SK-N-SH (cell line): ENCODE results near the gene SLC2A5. TPM values are rescaled to one million over a fixed set of nuclear protein-coding genes. Genes with fewer than 3 reads are reported as not detected.

Source experiments
- CTCF ChIA-PET: fragments of 300-600, 350-600 bp; formaldehyde crosslinking; extraction: SDS; loops from one replicate; lab custom pipeline; 2021; lab: Yijun Ruan, JAX
- POLR2A ChIA-PET: fragments of 350-600 bp; sonication (Branson Sonifier 250); formaldehyde crosslinking; extraction: SDS; loops from one replicate; lab custom pipeline; 2020; ENCODE audit warnings: antibody characterized with exemption, inconsistent platforms; lab: Yijun Ruan, JAX
- DNase-seq: peaks from one replicate; pipeline ENCODE4 v3.0.0; 2012
- H2AFZ ChIP-seq: fragments of 200-600 bp; sonication (generic); 2 replicates; pipeline ENCODE4 v1.8.1; 2016; ENCODE audit warnings: antibody characterized with exemption, mild to moderate bottlenecking, low read depth
- H3F3A ChIP-seq: fragments of 200-600 bp; sonication (generic); replicated peaks from 2 replicates; pipeline ENCODE3; 2016; ENCODE audit warnings: antibody characterized with exemption, mild to moderate bottlenecking; ENCODE audit not compliant: insufficient read depth
- H3K27ac ChIP-seq, 2 experiments: fragments of 200-500 bp in 1 of 2; fragments of 200-600 bp in 1 of 2; sonication (Bioruptor generic) in 1 of 2; sonication (generic), shearing (Covaris generic) in 1 of 2; 2 replicates each; pipeline versions ENCODE4 v1.5.1 to v1.6.1; 2014 to 2016; ENCODE audit warnings: low read depth in 2 of 2, inconsistent platforms in 1 of 2, low read length in 1 of 2, mild to moderate bottlenecking in 1 of 2, mixed read lengths in 1 of 2
- H3K27me3 ChIP-seq: fragments of 200-600 bp; sonication (generic), shearing (Covaris generic); 2 replicates; pipeline ENCODE4 v1.6.1; 2016; ENCODE audit warnings: mixed run types; ENCODE audit not compliant: insufficient read depth
- H3K36me3 ChIP-seq, 2 experiments: fragments of 200-500 bp in 1 of 2; fragments of 200-600 bp in 1 of 2; sonication (Bioruptor generic) in 1 of 2; sonication (generic) in 1 of 2; replicated peaks in 1 of 2; 2 replicates each; pipeline versions ENCODE3 to v1.5.1; 2014 to 2016; ENCODE audit warnings: low read length in 1 of 2, mild to moderate bottlenecking in 1 of 2; ENCODE audit not compliant: insufficient read depth in 2 of 2, control insufficient read depth in 1 of 2
- H3K4me1 ChIP-seq, 2 experiments: fragments of 200-500 bp in 1 of 2; fragments of 200-600 bp in 1 of 2; sonication (Bioruptor generic) in 1 of 2; sonication (generic), shearing (Covaris generic) in 1 of 2; 2 replicates each; pipeline versions ENCODE4 v1.5.1 to v1.6.1; 2014 to 2016; ENCODE audit warnings: low read depth in 1 of 2, low read length in 1 of 2, mixed run types in 1 of 2; ENCODE audit not compliant: insufficient read depth in 2 of 2, control insufficient read depth in 1 of 2
- H3K4me2 ChIP-seq: fragments of 200-600 bp; sonication (generic), shearing (Covaris generic); 2 replicates; pipeline ENCODE4 v1.6.1; 2017; ENCODE audit warnings: mixed run types
- H3K4me3 ChIP-seq, 2 experiments: fragments of 200-500 bp in 1 of 2; fragments of 200-600 bp in 1 of 2; sonication (Bioruptor generic) in 1 of 2; sonication (generic), shearing (Covaris generic) in 1 of 2; 2 replicates each; pipeline versions ENCODE4 v1.5.1 to v1.8.1; 2014 to 2016; ENCODE audit warnings: low read depth in 2 of 2, inconsistent platforms in 1 of 2, low read length in 1 of 2, mild to moderate bottlenecking in 1 of 2, mixed read lengths in 1 of 2, moderate library complexity in 1 of 2
- H3K79me2 ChIP-seq: fragments of 200-600 bp; sonication (generic); 2 replicates; pipeline ENCODE4 v1.8.1; 2017; ENCODE audit warnings: mild to moderate bottlenecking; ENCODE audit not compliant: insufficient read depth
- H3K9ac ChIP-seq: fragments of 200-600 bp; sonication (generic); 2 replicates; pipeline ENCODE4 v1.6.1; 2017; ENCODE audit warnings: mixed run types
- H3K9me2 ChIP-seq: fragments of 200-600 bp; sonication (generic); 2 replicates; pipeline ENCODE4 v1.6.1; 2017; ENCODE audit warnings: mixed run types
- H3K9me3 ChIP-seq: fragments of 200-600 bp; sonication (generic); 2 replicates; pipeline ENCODE4 v1.6.1; 2017; ENCODE audit warnings: mixed run types, mild to moderate bottlenecking, moderate library complexity
- H4K20me1 ChIP-seq: fragments of 200-600 bp; sonication (generic); 2 replicates; pipeline ENCODE4 v1.6.1; 2017; ENCODE audit warnings: mild to moderate bottlenecking, mixed run types; ENCODE audit not compliant: insufficient read depth
- EP300 ChIP-seq, 2 experiments: IDR thresholded peaks; 2 replicates each; pipeline versions ENCODE4 v1.4.0 to v1.6.1; 2012; ENCODE audit warnings: borderline replicate concordance in 1 of 2, low read depth in 1 of 2, low read length in 1 of 2
- GABPA ChIP-seq: IDR thresholded peaks from 2 replicates; pipeline ENCODE4 v1.4.0; 2012; ENCODE audit warnings: low read depth, mild to moderate bottlenecking
- JUND ChIP-seq: IDR thresholded peaks from 2 replicates; pipeline ENCODE4 v1.4.0; 2012
- MXI1 ChIP-seq: IDR thresholded peaks from 2 replicates; pipeline ENCODE4 v1.6.1; 2012; ENCODE audit warnings: mild to moderate bottlenecking, low read depth, low read length, improper control_type of control experiment
- NFIC ChIP-seq: IDR thresholded peaks from 2 replicates; pipeline ENCODE4 v1.4.0; 2012; ENCODE audit warnings: borderline replicate concordance
- RFX5 ChIP-seq: IDR thresholded peaks from 2 replicates; pipeline ENCODE4 v1.6.1; 2012; ENCODE audit warnings: mild to moderate bottlenecking, improper control_type of control experiment, low read length
- RXRA ChIP-seq: IDR thresholded peaks from 2 replicates; pipeline ENCODE4 v1.4.0; 2012; ENCODE audit warnings: low read depth, mild to moderate bottlenecking, borderline replicate concordance
- SIN3A ChIP-seq: IDR thresholded peaks from 2 replicates; pipeline ENCODE4 v1.6.1; 2012; ENCODE audit warnings: low read depth, mild to moderate bottlenecking, low read length, moderate library complexity, borderline replicate concordance
- TAF1 ChIP-seq: IDR thresholded peaks from 2 replicates; pipeline ENCODE4 v1.6.1; 2012; ENCODE audit warnings: low read depth, mild to moderate bottlenecking, low read length, moderate library complexity, borderline replicate concordance
- TEAD4 ChIP-seq: IDR thresholded peaks from 2 replicates; pipeline ENCODE4 v1.4.0; 2012; ENCODE audit warnings: mild to moderate bottlenecking, borderline replicate concordance; ENCODE audit not compliant: insufficient read depth
- WGBS: methylation state at CpG from one replicate; pipeline ENCODE4 v1.1.6; 2017; ENCODE audit warnings: low lambda C conversion rate; 5-methylcytosine and 5-hydroxymethylcytosine counted together
- polyA plus RNA-seq, 3 experiments: library from polyadenylated mRNA; depleted of rRNA; stranded (reverse); fragments of >200 nt; gene quantifications; 2 replicates each; pipeline ENCODE4 v1.2.3, GENCODE V29; 2012
- TF ChIP-seq, protein P1 (sequence below): IDR thresholded peaks from 2 replicates; pipeline ENCODE4; 2012
- TF ChIP-seq, protein P2 (sequence below): fragments of 150-350 bp; IDR thresholded peaks from 2 replicates; pipeline ENCODE4 v1.6.1; 2016; ENCODE audit warnings: mild to moderate bottlenecking, low read depth, low read length
- TF ChIP-seq, protein P3 (sequence below): fragments of 200-600 bp; sonication (generic); IDR thresholded peaks from 2 replicates; pipeline ENCODE4 v1.6.1; 2017; ENCODE audit warnings: antibody characterized with exemption, mild to moderate bottlenecking, moderate library complexity
- TF ChIP-seq, protein P4 (sequence below): fragments of 150-350 bp; IDR thresholded peaks from 2 replicates; pipeline ENCODE4 v1.6.1; 2017; ENCODE audit warnings: antibody characterized with exemption, low read length, low read depth, borderline replicate concordance

SLC2A5 gene
- polyA plus RNA-seq, 1 of the 3 experiments (the other 2 are of a cell fraction) = 0.02 TPM

DNA sequence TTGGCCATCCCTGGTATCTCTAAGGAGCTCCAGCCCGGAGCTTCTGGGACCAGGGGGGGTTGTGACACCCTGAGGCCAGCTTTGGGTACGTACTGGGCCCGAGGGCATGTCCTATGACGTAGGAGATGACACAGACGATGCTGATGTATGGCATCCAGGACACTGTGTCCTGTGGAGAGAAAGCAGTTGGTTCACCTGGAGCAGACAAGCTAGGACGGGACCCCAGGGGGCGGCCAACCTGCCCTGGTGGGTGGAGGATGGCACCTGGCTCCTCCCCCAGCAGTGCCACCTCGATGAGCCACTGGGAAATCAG, 31.1 kb downstream of the SLC2A5 start:
- Histone ChIP-seq H3F3A (no peaks in the 10 kb centered on the region), H3K4me3 (no peak overlapping the region), H3K9me2 (no peaks in the 10 kb centered on the region), H3K9me3 (no peaks in the 10 kb centered on the region), H2AFZ (no peak overlapping the region), H3K4me2 (no peak overlapping the region), H3K79me2 (no peaks in the 10 kb centered on the region), H3K27me3 (no peaks in the 10 kb centered on the region), H3K27ac (no peak overlapping the region), H3K9ac (no peak overlapping the region), H3K4me1 (no peaks in the 10 kb centered on the region), H3K36me3 (no peaks in the 10 kb centered on the region), H4K20me1 (no peaks in the 10 kb centered on the region)
- 40% methylated on average over 1 of the region's 8 CpGs for WGBS
- TF ChIP-seq, protein P1, sequence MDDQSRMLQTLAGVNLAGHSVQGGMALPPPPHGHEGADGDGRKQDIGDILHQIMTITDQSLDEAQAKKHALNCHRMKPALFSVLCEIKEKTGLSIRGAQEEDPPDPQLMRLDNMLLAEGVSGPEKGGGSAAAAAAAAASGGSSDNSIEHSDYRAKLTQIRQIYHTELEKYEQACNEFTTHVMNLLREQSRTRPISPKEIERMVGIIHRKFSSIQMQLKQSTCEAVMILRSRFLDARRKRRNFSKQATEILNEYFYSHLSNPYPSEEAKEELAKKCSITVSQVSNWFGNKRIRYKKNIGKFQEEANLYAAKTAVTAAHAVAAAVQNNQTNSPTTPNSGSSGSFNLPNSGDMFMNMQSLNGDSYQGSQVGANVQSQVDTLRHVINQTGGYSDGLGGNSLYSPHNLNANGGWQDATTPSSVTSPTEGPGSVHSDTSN = no peak
- TF ChIP-seq RFX5 = no peak
- TF ChIP-seq, protein P2, sequence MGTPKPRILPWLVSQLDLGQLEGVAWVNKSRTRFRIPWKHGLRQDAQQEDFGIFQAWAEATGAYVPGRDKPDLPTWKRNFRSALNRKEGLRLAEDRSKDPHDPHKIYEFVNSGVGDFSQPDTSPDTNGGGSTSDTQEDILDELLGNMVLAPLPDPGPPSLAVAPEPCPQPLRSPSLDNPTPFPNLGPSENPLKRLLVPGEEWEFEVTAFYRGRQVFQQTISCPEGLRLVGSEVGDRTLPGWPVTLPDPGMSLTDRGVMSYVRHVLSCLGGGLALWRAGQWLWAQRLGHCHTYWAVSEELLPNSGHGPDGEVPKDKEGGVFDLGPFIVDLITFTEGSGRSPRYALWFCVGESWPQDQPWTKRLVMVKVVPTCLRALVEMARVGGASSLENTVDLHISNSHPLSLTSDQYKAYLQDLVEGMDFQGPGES = no peak
- TF ChIP-seq, protein P3, sequence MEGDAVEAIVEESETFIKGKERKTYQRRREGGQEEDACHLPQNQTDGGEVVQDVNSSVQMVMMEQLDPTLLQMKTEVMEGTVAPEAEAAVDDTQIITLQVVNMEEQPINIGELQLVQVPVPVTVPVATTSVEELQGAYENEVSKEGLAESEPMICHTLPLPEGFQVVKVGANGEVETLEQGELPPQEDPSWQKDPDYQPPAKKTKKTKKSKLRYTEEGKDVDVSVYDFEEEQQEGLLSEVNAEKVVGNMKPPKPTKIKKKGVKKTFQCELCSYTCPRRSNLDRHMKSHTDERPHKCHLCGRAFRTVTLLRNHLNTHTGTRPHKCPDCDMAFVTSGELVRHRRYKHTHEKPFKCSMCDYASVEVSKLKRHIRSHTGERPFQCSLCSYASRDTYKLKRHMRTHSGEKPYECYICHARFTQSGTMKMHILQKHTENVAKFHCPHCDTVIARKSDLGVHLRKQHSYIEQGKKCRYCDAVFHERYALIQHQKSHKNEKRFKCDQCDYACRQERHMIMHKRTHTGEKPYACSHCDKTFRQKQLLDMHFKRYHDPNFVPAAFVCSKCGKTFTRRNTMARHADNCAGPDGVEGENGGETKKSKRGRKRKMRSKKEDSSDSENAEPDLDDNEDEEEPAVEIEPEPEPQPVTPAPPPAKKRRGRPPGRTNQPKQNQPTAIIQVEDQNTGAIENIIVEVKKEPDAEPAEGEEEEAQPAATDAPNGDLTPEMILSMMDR = no peak
- TF ChIP-seq MXI1 = no peak
- no peak for TF ChIP-seq TAF1
- no peak for TF ChIP-seq NFIC
- TF ChIP-seq TEAD4 = no peak
- no peak for TF ChIP-seq SIN3A
- ChIA-PET POLR2A (no interaction called here), CTCF (interaction anchor here (1.1 to 2.6 kb wide), 3 partner anchors 34 to 51 kb away, joined by 3 to 8 read pairs (median 4); no protein-coding TSS in a partner anchor)
- no peak for DNase-seq

DNA sequence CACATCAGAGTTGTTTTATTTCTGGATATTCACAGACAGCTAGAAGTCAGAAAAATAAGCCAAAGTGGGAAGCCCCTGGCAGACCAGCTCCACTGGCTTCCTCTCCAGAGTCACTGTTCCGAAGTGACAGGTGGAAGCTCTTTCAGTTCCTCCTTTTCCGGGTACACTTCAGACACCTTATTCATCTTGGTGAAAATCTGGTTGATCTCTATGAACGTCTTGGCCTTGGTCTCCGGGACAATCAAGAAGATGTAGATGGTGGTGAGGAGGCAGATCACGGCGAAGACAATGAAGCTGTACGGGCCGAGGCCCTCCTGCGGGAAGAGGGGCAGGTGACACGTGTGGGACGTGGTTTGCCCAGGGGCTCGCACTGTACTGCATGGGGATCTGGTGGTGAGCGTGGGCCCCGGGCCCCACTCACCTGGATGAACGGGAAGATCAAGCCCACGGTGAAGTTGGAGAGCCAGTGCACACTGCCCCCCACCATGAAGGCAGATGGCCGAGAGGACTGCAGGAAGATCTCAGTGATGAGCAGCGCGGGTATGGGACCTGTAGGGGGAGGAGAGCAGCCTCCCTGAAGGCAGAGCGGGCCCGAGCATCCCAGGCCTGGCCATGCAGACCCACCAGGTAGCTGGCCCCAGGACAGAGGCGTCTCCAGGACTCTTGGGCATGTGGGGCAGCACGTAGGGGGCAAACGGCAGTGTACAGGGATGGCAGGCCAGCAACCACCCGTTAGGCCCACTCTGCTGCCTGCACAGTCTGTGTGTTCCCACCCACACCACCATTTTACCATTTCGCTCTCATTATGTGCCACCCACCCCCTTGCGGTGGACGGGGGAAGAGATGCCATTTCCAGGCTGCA, 31.7 kb downstream of the SLC2A5 start:
- no peaks in the 10 kb centered on the region for H3F3A ChIP-seq
- H3K9me2 ChIP-seq = no peaks in the 10 kb centered on the region
- H4K20me1 ChIP-seq = no peaks in the 10 kb centered on the region
- WGBS = 69% methylated on average over 22 of the region's 28 CpGs
- no peak overlapping the region for H2AFZ ChIP-seq
- H3K4me1 ChIP-seq = no peaks in the 10 kb centered on the region
- no peaks in the 10 kb centered on the region for H3K9me3 ChIP-seq
- H3K9ac ChIP-seq = no peak overlapping the region
- no peak overlapping the region for H3K4me3 ChIP-seq
- CTCF ChIA-PET = interaction anchor here (1.0 to 2.6 kb wide), 4 partner anchors 14 to 50 kb away, joined by 3 to 8 read pairs (median 4); no protein-coding TSS in a partner anchor
- H3K27me3 ChIP-seq = no peaks in the 10 kb centered on the region
- H3K36me3 ChIP-seq = no peaks in the 10 kb centered on the region
- H3K79me2 ChIP-seq = no peaks in the 10 kb centered on the region
- POLR2A ChIA-PET = no interaction called here
- no peak overlapping the region for H3K4me2 ChIP-seq
- H3K27ac ChIP-seq = no peak overlapping the region
- DNase-seq = no peak
- TF ChIP-seq, protein P2 = no peak
- no peak for TF ChIP-seq GABPA
- no peak for TF ChIP-seq NFIC
- TF ChIP-seq EP300 (IDR thresholded peaks at IDR 0.05; ENCODE audit: borderline replicate concordance in 1 of 2, low read depth in 1 of 2, low read length in 1 of 2) = no peak
- no peak for TF ChIP-seq RXRA
- TF ChIP-seq TAF1 = no peak
- TF ChIP-seq, protein P3 = no peak
- no peak for TF ChIP-seq JUND
- TF ChIP-seq, protein P4, sequence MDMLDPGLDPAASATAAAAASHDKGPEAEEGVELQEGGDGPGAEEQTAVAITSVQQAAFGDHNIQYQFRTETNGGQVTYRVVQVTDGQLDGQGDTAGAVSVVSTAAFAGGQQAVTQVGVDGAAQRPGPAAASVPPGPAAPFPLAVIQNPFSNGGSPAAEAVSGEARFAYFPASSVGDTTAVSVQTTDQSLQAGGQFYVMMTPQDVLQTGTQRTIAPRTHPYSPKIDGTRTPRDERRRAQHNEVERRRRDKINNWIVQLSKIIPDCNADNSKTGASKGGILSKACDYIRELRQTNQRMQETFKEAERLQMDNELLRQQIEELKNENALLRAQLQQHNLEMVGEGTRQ = no peak
